NB4 (cell line): ENCODE data around the gene LEMD3.

Source experiments
- DNase-seq: peaks from one replicate; pipeline ENCODE4 v3.0.0; 2010; ENCODE audit warnings: low read depth
- H3K4me3 ChIP-seq: one replicate; pipeline ENCODE4 v1.5.1; 2011; ENCODE audit warnings: mild to moderate bottlenecking, low read depth, low read length, moderate library complexity
- MYC ChIP-seq: IDR thresholded peaks from 2 replicates; pipeline ENCODE4 v1.6.1; 2011; ENCODE audit warnings: low read depth, low read length
- POLR2A ChIP-seq: IDR thresholded peaks from 2 replicates; pipeline ENCODE4 v1.6.1; 2011; ENCODE audit warnings: mild to moderate bottlenecking; ENCODE audit not compliant: insufficient read length; ENCODE audit errors: extremely low read depth
- TF ChIP-seq, protein P1 (sequence below): IDR thresholded peaks from 2 replicates; pipeline ENCODE4 v1.6.1; 2011; ENCODE audit warnings: low read depth, low read length
- TF ChIP-seq, protein P2 (sequence below): IDR thresholded peaks from one replicate; pipeline ENCODE4 v1.5.1; 2012; ENCODE audit warnings: low read depth, low read length

LEMD3 gene

DNA sequence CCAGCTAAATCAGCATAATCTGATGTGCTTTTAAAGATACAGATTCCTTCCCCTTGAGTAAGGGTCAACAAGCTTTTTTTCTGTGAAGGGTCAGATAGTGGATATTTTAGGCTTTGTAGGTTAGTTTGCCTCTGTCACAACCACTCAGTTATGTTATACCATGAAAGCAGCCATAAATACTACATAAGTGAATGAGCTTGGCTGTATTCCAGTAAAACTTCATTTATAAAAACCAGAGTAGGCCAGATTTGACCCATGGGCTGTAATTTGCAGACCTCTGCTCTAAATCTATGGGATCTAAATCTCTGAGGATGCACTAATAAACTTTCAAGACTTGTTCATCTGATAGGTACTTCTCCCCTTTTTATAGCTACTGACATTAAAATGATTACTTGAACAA, 47.7 kb downstream of the LEMD3 start:
- DNase-seq: no peak
- H3K4me3 ChIP-seq: no peak overlapping the region
- TF ChIP-seq, protein P1, sequence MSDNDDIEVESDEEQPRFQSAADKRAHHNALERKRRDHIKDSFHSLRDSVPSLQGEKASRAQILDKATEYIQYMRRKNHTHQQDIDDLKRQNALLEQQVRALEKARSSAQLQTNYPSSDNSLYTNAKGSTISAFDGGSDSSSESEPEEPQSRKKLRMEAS: no peak
- TF ChIP-seq, protein P2, sequence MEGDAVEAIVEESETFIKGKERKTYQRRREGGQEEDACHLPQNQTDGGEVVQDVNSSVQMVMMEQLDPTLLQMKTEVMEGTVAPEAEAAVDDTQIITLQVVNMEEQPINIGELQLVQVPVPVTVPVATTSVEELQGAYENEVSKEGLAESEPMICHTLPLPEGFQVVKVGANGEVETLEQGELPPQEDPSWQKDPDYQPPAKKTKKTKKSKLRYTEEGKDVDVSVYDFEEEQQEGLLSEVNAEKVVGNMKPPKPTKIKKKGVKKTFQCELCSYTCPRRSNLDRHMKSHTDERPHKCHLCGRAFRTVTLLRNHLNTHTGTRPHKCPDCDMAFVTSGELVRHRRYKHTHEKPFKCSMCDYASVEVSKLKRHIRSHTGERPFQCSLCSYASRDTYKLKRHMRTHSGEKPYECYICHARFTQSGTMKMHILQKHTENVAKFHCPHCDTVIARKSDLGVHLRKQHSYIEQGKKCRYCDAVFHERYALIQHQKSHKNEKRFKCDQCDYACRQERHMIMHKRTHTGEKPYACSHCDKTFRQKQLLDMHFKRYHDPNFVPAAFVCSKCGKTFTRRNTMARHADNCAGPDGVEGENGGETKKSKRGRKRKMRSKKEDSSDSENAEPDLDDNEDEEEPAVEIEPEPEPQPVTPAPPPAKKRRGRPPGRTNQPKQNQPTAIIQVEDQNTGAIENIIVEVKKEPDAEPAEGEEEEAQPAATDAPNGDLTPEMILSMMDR: no peak
- no peak for TF ChIP-seq POLR2A
- no peak for TF ChIP-seq MYC

DNA sequence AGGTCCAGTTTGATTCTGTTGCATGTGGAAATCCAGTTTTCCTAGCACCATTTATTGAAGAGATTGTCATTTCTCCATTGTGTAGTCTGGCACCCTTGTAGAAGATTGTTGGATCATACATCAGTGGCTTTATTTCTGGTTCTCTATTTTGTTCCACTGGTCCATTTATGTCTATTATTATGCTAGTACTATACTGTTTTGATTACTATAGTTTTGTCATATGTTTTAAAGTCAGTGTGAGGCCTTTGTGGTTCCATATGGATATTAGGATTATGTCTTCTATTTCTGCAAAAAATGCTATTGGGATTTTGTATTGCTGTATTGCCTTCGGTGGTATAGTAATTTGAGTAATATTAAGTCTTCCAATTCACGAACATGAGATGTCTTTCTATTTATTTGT, 51.4 kb downstream of the LEMD3 start:
- no peak for DNase-seq
- H3K4me3 ChIP-seq: no peak overlapping the region
- TF ChIP-seq, protein P1: no peak
- TF ChIP-seq, protein P2: no peak
- no peak for TF ChIP-seq POLR2A
- TF ChIP-seq MYC: no peak

DNA sequence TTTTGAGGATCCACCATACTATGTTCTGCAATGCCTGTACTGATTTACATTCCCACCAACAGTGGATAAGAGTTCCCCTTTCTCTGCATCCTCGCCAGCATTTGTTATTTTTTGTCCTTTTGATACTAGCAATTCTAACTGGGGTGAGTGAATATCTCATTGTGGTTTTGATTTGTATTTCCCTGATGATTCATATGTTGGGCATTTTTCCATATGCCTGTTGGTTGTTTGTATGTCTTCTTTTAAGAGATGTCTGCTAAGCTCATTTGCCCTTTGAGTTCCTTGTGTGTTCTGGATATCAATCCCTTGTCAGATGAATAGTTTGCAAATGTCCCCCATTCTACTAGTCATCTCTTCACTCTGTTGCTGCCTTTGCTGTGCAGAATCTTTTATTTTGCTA, 60.1 kb downstream of the LEMD3 start:
- TF ChIP-seq, protein P1: no peak
- TF ChIP-seq POLR2A (no peak), MYC (no peak)
- TF ChIP-seq, protein P2: no peak
- DNase-seq: no peak

DNA sequence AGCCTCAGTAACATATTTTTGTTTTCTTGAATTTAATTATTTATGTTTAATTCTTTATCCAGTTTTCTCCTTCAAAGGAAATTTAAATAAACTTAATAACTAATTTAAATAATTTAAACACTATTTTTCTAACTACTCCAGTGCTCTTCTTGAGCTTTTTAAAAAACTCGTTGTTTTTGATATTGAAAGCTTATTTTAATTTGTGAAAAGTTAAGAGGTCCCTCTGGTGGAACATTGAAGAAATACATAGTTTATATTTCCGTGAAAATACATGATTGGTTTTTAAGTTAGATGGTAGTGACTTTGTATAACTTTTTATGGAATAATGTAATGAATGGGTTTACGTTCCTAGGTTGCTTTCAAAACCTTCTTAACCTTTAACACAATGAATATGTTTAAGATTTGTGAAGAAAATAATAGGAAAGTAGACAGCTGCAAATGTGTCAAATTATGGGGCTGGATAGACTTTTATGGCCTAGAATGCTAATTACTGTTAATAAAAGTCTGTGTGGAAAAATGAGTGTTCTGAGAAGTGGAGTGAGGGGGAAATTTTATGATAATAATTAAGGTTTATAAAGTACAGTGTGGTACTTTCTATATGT, 63.2 kb downstream of the LEMD3 start:
- peak; percentile 38 for DNase-seq
- TF ChIP-seq MYC (no peak), POLR2A (no peak)
- TF ChIP-seq, protein P2: no peak
- TF ChIP-seq, protein P1: no peak
- no peak overlapping the region for H3K4me3 ChIP-seq

More for the DNA sequence above, 60.1 kb downstream of the LEMD3 start:
- H3K4me3 ChIP-seq: no peak overlapping the region

DNA sequence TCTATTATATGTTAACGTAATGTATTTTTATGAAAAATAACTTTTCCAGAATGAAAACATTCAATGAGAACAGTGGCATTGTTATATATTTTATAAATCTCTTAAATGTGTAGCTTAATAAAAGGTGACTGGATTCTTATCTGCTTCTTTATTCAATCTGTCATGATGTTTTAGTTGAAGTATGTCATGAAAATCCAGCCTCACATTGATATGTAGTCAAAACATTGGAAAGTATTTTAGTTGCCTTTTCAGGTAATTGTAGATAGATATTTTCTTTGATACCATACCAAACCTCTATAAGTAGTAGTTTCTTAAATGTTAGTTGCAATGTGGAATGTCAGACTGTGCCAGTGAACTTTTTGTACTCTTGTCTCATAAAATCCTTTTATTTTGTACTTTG, 67.8 kb downstream of the LEMD3 start:
- DNase-seq: no peak
- no peak overlapping the region for H3K4me3 ChIP-seq
- TF ChIP-seq, protein P1: no peak
- TF ChIP-seq MYC (no peak), POLR2A (no peak)
- TF ChIP-seq, protein P2: no peak
